Measurements from ENCODE around the gene SYCE1L. TPM values are rescaled to one million over a fixed set of nuclear protein-coding genes. Genes with fewer than 3 reads are reported as not detected.
"Not testable (repeated sequence)": the region's sequence is repeated elsewhere in the genome, so short reads cannot be mapped to it uniquely, and the experiment has no call there.

Gene SYCE1L
- total RNA-seq, 2 experiments from 2014 or later: 3.0 to 4.6 TPM

DNA sequence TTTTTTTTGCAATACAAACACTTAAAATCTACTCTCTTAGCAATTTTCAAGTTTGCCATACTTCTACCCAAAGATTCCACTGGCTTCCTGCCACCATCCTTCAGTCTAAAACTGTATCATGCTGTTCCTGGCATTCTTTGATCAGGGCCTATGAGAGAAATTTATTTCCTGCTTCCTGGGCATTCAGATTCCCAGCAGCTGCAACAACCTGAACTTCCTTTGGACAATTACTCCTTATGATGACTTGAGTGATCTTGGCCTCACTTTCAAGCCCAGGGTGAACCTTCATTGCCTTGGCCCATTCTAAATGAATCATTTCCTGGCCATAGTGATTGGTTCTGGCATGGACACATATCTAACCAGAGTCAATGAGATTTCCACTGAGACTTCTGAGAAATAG is 26.3 kb upstream of the SYCE1L start:
- Mint-ChIP-seq H3K4me1 (ENCODE audit: low read depth) (no peaks in the 10 kb centered on the region), H3K27me3 (peaks cover 30% of the 10 kb centered on the region), H3K27ac (no peak overlapping the region), H3K9me3 (no peaks in the 10 kb centered on the region), H3K4me3 (no peak overlapping the region), H3K36me3 (ENCODE audit: low read depth) (no peaks in the 10 kb centered on the region)
- ATAC-seq (no peak), DNase-seq (no peak)
- intact Hi-C loops (cut with micrococcal nuclease): loop anchor here (2.0 kb wide), 1 partner anchor 1384 kb away; no protein-coding TSS in a partner anchor
- TF ChIP-seq, protein P1, sequence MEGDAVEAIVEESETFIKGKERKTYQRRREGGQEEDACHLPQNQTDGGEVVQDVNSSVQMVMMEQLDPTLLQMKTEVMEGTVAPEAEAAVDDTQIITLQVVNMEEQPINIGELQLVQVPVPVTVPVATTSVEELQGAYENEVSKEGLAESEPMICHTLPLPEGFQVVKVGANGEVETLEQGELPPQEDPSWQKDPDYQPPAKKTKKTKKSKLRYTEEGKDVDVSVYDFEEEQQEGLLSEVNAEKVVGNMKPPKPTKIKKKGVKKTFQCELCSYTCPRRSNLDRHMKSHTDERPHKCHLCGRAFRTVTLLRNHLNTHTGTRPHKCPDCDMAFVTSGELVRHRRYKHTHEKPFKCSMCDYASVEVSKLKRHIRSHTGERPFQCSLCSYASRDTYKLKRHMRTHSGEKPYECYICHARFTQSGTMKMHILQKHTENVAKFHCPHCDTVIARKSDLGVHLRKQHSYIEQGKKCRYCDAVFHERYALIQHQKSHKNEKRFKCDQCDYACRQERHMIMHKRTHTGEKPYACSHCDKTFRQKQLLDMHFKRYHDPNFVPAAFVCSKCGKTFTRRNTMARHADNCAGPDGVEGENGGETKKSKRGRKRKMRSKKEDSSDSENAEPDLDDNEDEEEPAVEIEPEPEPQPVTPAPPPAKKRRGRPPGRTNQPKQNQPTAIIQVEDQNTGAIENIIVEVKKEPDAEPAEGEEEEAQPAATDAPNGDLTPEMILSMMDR (IDR thresholded peaks at IDR 0.05): no peak
- CTCF ChIA-PET: no interaction called here
- POLR2A ChIA-PET: no interaction called here

DNA sequence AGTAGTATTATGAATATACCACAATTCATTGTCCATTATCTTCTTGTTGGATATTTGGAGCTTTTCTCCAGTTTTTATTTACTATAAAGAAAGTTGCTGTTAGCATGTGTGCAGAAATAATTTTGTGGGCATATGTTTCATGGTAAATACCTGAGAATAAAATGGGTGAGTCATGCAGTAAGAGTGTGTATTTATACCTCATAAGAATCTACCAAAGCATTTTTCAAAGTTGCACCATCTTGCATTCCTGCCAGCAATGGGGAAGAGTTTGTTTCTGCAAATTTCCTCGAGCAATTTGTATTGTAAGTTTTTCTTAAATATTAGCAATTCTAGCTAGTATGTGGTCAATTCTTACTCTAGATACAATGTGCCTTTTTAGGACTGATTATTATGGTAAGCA is 16.1 kb upstream of the SYCE1L start:
- TF ChIP-seq, protein P1 (IDR thresholded peaks at IDR 0.05): no peak

DNA sequence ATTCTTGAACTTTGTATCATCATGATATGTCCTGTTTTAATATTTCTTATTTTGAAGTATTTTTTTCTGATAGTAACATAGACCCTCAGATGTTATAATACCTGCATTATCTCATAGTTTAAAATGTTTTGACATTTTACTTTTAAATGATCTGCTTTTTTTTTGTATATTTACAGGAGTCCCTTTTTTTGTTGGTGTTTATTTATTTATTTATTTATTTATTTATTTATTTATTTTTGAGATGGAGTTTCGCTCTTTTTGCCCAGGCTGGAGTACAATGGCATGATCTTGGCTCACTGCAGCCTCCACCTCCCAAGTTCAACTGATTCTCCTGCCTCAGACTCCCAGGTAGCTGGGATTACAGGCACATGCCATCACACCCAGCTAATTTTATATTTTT is 12.9 kb upstream of the SYCE1L start:
- CTCF ChIA-PET; ATAC-seq; H3K9me3 Mint-ChIP-seq; H3K4me3 Mint-ChIP-seq; intact Hi-C loops (cut with micrococcal nuclease); H3K4me1 Mint-ChIP-seq (ENCODE audit: low read depth); H3K27ac Mint-ChIP-seq; DNase-seq; POLR2A ChIA-PET; H3K27me3 Mint-ChIP-seq; H3K36me3 Mint-ChIP-seq (ENCODE audit: low read depth): not testable (repeated sequence)

More for the DNA sequence above, 16.1 kb upstream of the SYCE1L start:
- POLR2A ChIA-PET: no interaction called here
- DNase-seq (no peak), ATAC-seq (no peak)
- CTCF ChIA-PET: interaction anchor here (1.4 to 3.1 kb wide), 2 partner anchors 11 to 14 kb away, joined by 5 to 10 read pairs; no protein-coding TSS in a partner anchor
- intact Hi-C loops (cut with micrococcal nuclease): no loop called here
- H3K27me3 Mint-ChIP-seq: peaks cover 11% of the 10 kb centered on the region
- H3K4me3 Mint-ChIP-seq: no peak overlapping the region
- H3K27ac Mint-ChIP-seq: no peak overlapping the region
- H3K36me3 Mint-ChIP-seq (ENCODE audit: low read depth): no peaks in the 10 kb centered on the region
- no peaks in the 10 kb centered on the region for H3K4me1 Mint-ChIP-seq (ENCODE audit: low read depth)
- H3K9me3 Mint-ChIP-seq: no peaks in the 10 kb centered on the region

DNA sequence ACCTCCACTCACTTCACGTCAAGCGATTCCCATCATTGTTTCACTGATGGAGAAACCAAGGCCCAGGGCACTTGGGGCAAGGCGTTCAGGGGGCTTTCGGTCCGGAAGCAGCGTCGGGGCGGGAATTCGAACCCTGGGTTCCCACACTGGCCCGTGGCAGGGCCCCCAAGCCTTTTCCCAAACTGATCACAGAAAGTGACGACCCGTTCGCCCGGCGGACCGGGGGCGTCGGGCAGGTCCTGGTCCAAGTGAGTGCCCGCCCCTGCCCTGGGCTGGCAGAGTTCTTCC is 9.1 kb upstream of the SYCE1L start:
- Mint-ChIP-seq H3K27ac (peak overlapping the region; percentile 89), H3K36me3 (ENCODE audit: low read depth) (peaks cover 35% of the 10 kb centered on the region), H3K9me3 (no peaks in the 10 kb centered on the region), H3K27me3 (peaks cover 7% of the 10 kb centered on the region), H3K4me3 (peak overlapping the region; percentile 84), H3K4me1 (ENCODE audit: low read depth) (peaks cover 38% of the 10 kb centered on the region)
- no peak for DNase-seq
- no peak for ATAC-seq
- ChIA-PET POLR2A (no interaction called here), CTCF (no interaction called here)
- TF ChIP-seq, protein P1 (IDR thresholded peaks at IDR 0.05): no peak
- intact Hi-C loops (cut with micrococcal nuclease): loop anchor here (2.0 kb wide), 1 partner anchor 23 kb away; no protein-coding TSS in a partner anchor

DNA sequence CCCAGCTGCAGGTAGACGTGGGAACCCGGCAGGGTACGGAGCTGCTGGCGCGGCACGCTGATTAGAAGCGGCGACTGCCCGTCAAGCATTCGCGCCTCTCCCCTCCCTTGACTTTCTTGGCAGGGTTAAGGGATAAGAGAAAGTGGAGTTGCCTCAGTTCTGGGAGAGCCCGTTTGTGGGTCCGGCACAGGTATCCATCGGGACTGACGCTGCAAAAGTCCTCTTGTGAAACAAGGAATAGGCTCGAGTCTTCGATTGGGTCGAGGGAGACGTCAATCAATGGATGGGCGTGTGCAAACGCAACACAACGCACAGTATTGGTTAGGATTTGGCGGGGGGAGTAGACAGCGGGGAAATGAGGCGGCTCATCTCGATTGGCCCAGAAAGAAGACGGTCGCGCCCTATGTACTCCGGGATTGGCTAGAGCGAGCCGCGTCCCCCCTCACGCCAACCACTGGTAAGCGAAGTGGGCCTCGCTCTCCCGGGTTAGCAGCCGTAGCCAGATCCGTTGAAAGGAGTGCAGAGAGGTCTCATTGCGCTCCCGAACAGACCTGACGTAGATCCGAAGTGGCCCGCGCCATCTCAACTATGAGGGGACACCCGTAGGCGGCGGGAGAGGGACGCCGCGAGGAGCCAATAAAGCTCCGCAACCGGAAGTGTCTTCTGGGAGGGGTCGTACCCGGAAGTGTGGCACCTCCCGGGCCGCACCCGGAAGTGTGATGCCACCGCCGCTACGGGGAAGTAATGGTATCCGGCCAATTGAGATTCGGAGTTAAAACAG is 8.5 kb upstream of the SYCE1L start, which contains the start of gene MON1B:
MON1B (plus strand) TSS at position 713 of the 781 bp plus-strand sequence. CDS start 296 bp downstream, outside the sequence.
- peaks cover 3% of the 10 kb centered on the region for H3K27me3 Mint-ChIP-seq
- POLR2A ChIA-PET: interaction anchor here (0.7 to 1.4 kb wide), 9 partner anchors 10 to 1726 kb away, joined by 3 to 4 read pairs (median 3); partner anchors contain the start of genes KARS1 and TERF2IP

More for the DNA sequence above, 8.5 kb upstream of the SYCE1L start, which contains the start of gene MON1B:
- TF ChIP-seq, protein P1 (IDR thresholded peaks at IDR 0.05): no peak
- Mint-ChIP-seq H3K9me3 (no peaks in the 10 kb centered on the region), H3K36me3 (ENCODE audit: low read depth) (peaks cover 38% of the 10 kb centered on the region), H3K4me3 (peak within 1 kb of the TSS; percentile 84), H3K27ac (peak within 1 kb of the TSS; percentile 89), H3K4me1 (ENCODE audit: low read depth) (peaks cover 38% of the 10 kb centered on the region)
- intact Hi-C loops (cut with micrococcal nuclease): loop anchor here (2.0 kb wide), 1 partner anchor 22 kb away; no protein-coding TSS in a partner anchor
- ATAC-seq: peak; percentile 98
- CTCF ChIA-PET: interaction anchor here (1.4 kb wide), 1 partner anchor 19 kb away, joined by 3 read pairs; no protein-coding TSS in a partner anchor
- DNase-seq: peak; percentile 97

All from activated CD8-positive, alpha-beta T cell treated with anti-CD3 and anti-CD28 coated beads for 36 hours (primary cell).